Thyroid gland (tissue), 4 donors: ENCODE measurements around the gene AIRE.

Source experiments
- POLR2A ChIP-seq, 2 donors: fragments of 450-650 bp; IDR thresholded peaks; one replicate each; pipeline ENCODE4 v1.6.1; 2017; ENCODE audit warnings: antibody characterized with exemption in 2 of 2, mild to moderate bottlenecking in 2 of 2, moderate library complexity in 1 of 2
- TF ChIP-seq, protein P1 (sequence below), 6 experiments: fragments of 200-600 bp in 3 of 6; fragments of 450-650 bp in 3 of 6; sonication (generic) in 3 of 6; IDR thresholded peaks; one replicate each; pipeline ENCODE4 v1.5.1; 2016 to 2019; ENCODE audit warnings: antibody characterized with exemption in 6 of 6, mild to moderate bottlenecking in 2 of 6, inconsistent platforms in 1 of 6, moderate library complexity in 1 of 6

- TF ChIP-seq, protein P1, sequence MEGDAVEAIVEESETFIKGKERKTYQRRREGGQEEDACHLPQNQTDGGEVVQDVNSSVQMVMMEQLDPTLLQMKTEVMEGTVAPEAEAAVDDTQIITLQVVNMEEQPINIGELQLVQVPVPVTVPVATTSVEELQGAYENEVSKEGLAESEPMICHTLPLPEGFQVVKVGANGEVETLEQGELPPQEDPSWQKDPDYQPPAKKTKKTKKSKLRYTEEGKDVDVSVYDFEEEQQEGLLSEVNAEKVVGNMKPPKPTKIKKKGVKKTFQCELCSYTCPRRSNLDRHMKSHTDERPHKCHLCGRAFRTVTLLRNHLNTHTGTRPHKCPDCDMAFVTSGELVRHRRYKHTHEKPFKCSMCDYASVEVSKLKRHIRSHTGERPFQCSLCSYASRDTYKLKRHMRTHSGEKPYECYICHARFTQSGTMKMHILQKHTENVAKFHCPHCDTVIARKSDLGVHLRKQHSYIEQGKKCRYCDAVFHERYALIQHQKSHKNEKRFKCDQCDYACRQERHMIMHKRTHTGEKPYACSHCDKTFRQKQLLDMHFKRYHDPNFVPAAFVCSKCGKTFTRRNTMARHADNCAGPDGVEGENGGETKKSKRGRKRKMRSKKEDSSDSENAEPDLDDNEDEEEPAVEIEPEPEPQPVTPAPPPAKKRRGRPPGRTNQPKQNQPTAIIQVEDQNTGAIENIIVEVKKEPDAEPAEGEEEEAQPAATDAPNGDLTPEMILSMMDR (IDR thresholded peaks at IDR 0.05): no peak
- TF ChIP-seq POLR2A (IDR thresholded peaks at IDR 0.05): no peak
Observed at GRCh38 chr21:44261675-44262295, 23.9 kb upstream of the AIRE start, which contains the start of gene DNMT3L.
